G401.6 (cell line): Measurements from ENCODE around the gene ZNF865.
A peak's percentile ranks its signal among the peaks of the same experiment; 100 is the strongest.

ENCODE experiments used
- FAIRE-seq: peaks from 2 replicates; lab custom pipeline; 2012; peaks lifted over from hg19 to GRCh38; lab: Jason Lieb, UNC

ZNF865 gene

DNA sequence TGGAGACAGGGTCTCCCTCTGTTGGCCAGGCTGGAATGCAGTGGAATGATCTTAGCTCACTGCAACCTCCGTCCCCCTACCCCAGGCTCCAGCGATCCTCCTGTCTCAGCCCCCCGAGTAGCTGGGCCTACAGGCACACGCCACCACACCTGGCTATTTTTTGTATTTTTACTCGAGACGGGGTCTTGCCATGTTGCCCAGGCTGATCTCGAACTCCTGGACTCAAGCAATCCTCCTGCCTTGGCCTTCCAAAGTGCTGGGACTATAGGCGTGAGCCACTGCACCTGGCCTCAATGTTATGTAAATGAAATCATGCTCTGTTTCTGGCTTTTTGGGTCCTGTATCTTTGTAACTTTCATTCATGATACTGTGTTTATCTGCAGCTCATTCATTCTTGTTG is 16.7 kb upstream of the ZNF865 start:
- no peak for FAIRE-seq

DNA sequence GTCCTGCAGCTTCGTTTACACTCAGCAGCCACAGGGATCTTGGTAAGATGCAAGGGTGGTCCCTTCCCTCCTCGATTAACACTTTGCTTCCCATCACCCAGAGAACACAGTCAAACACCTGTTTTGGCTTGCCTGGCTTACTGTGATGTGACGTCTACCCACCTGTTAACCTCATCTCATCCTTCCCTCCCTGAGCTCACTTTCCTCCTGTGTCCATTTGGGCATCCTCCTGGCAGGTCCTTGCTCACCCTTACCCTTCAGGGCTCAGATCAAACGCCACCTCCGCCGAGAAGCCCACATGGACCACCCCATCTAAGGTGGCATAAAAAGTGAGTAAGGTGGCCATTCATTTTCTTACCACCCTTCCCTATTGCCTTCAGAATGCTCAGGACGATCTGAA is 15.3 kb upstream of the ZNF865 start:
- FAIRE-seq: no peak

DNA sequence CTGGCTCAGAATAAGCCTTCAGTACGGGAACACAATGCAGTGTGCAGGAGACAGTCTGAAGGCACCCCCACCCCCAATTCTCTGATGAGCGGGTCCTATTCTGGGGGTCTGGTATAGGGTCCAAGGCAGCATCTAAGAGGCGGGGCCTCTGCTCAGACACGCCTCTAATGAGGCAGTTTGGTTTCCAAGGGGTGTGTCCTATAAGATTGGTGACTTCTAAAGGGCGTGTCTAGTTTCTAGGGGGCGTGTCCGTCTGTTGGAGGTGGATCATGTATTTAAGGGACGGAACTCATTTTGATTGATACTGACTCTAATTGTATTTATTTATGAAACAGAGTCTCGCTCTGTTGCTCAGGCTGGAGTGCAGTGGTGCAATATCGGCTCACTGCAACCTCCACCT is 14.8 kb upstream of the ZNF865 start:
- peak; percentile 23 for FAIRE-seq

DNA sequence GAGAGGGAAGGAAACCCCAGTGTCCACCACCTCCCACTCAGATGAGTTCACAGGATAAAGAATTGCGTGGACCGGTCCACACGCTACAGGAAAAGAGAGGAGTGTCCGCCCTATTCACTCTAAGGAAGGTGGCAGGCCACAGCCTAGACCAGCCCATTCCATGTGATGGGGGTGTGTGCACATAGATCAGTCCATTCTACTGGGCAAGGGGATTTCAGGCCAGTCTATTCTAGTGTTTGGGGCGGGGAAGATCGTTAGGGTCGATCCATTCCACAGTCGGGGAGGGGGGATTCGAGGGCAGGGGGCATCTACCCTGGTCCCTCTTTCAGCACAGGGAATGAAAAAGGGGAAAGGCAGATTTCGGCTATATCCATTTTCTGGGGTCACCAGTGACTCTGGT is 13.9 kb upstream of the ZNF865 start:
- no peak for FAIRE-seq

DNA sequence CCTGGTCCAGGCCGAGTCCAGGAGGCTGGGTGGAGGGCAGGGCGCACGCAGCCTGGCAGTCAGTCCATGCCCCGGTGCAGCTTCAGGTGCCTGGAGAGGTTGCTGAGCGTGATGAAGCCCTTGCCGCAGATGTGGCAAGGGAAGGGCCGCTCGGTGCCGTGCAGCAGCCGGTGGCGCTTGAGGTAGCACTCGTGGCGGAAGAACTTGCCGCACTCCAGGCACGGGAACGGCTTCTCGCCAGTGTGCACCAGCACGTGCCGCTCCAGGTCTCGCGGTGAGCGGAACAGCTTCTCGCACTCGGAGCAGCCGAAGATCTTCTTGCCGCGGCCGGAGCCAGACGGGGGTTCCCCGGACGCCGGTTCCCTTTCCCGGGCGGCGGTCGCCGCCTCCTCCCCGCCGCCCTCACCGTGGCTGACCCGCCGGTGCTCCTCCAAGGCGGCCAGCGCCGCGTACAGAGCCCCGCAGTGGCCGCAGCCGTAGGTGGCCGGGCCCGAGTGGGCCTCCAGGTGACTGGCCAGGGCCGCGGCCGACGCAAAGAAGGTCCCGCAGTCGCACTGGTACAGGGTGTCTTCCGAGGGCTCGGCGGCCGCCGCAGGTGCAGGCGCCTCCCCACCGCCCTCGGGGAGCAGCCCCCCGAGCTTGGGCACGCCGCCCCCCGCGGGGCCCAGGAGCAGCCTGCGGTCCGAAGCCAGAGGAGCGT is 12.9 kb upstream of the ZNF865 start:
- FAIRE-seq: no peak

DNA sequence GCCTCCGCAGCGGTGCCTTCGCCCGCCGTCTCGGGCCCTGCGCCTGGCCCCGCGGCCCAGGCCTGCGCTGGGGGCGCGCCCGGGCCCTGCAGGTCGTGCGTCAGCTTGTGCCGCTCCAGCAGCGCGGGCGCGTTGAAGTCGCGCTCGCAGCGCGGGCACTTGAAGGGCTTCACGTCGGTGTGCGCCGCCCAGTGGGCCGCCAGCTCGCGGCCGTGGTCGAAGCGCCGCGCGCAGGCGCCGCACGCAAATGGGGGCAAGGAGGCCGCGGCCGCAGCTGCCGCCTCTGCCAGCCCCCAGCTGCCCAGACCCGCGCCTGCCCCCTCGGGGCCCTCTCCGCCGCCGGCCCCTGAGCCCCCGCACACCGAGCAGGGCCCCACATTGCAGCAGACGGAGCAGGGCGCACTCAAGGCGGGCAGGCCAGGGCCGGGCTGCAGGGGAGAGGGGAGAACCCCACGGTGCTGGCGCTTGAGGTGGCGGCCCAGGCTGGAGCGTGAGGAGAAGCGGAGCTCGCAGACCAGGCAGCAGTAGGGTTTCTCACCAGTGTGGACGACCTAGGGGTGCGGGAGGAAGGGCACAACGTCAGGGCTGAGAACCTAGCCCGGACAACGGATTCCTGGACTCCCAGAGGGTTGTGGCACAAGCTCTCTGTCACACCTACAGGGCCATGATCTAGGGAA is 12.2 kb upstream of the ZNF865 start:
- no peak for FAIRE-seq

DNA sequence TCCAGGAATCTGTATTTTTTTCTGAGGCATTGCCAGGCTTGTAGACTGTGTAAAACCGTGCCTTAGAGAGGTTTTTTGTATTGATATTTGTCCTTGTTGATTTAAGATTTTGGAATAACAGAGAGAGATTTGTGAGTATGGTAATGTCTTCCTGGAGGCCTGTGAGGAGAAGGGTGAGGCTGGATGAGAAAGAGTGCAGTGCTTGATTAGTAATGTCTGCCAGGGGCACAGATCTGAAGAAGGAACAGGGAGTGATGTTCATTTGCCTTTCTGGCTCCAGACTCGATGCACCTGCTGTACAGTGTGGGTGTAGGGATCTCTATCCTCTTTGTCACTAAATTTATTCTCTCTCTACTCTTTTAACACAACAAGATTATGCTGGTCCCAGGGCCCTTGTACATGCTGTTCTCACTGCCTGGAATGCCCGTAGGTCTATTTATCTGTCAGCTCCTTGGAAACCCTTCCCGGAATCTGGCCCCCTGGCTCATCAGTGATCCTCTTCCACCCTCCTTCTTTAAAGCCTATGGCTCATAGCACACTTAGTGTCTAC is 10.4 kb upstream of the ZNF865 start:
- no peak for FAIRE-seq

DNA sequence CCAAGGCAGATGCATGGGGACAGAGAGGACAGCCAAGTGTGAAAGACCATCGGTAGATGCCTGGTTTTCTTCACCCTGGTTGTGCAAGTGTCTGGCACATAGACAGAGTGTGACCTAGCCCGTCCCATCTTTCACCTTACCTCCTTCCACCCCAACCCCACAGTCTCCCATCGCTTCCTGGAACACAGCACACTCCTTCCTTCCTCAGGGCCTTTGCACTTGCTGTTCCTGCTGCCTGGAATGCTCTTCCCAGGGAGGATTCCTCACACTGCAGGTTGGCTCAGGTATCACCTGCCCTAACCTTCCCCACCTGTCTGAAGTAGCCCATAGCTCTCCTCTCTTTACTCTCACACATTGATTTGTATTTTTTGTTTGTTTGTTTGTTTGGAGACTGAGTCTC is 9.1 kb upstream of the ZNF865 start:
- FAIRE-seq: no peak

DNA sequence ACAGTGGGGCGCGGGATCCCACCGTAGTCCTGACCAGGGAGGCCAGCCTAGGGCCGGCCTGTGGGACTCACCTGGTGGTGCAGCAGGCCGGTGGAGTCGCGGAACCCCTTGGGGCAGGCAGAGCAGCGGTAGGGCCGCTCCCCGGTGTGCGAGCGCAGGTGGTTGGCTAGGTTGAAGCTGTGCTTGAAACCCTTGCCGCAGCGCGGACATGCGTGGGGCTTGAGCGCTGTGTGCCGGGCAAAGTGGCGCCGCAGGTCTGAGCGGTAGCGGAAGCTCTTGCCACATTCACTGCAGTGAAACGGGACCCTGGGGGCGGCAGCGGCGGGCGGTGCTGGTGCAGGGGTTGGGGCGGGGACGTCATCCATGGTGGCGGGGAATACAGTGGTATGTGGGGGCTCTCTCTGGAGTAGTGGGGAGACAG is 7.9 kb upstream of the ZNF865 start:
- no peak for FAIRE-seq

DNA sequence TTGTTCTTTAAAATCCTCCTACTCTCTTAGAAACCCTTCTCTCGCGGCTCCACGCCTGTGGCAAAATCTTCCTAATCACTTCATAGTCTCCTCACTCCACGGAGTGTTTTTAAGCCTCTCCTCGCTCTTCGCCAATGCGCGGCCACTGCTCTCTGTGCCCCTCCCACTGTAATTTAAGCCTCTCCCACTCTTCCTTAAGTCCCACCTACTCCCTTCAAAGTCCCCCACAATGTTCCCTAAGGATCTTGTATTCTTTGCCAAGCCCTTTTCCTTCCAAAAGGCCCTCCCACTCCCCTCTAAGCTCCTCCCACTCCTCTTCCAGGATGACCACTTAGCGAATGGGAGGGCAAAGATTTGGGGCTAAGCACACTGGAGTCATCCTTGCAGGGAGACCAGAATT is 7.4 kb upstream of the ZNF865 start:
- FAIRE-seq: no peak

DNA sequence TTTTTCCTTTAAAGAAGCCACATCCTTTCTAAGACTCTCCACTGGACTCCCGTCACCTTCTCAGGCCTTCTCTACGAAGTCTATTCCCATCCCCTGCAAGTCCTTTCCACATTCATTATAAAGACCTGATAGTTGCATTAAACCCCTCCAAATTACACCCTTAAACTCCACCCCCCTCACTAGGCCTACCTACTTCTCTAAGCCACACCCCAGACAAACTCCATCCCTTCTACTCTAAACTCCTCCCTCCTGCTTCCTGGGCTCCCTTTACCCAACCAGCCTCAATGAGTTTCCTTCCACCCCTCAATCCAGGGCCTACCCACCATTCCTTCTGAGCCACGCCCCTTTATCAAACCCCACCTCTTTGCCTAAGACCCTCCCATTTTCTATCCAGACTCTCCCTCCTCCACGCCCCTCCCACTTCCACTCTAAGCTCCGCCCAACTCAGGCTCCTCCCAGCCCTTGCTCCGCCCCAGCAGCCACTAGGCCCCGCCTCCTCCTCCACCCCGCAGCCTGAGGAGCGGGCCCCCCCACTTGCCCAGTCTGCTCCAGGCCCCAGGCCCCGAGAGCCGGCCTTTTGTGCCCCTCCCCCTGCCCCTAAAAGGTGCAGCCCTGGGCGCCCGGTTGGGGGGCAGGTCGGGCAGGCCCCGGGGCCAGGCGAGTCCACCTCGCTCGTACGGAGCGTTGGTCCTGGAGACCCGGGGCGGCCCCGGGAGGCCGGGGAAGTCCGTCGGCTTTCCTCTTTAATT is 6.6 kb upstream of the ZNF865 start:
- FAIRE-seq: peak; percentile 97

DNA sequence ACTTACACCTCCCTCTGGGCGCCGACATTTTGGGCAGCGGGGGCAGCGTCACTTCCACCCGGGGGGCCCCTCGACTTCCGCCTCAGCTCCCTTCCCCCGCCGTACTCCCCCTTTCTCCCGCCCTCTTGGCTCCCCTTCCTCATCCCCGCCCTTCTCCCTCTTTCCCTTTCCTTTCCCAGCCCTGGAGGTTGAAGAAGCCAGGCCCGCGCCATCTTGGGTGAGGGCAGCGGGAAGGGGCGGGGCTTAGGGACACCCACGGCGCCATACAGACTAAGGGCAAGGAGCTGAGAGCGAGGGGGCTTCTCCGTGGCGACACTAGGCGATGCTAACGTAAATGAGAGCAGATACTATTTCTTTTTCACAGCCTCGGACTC is 6.0 kb upstream of the ZNF865 start, which contains the start of gene FIZ1:
Gene FIZ1 (minus strand): TSS at position 50 of the 374 bp plus-strand sequence. CDS start 1,652 bp downstream, outside the sequence.
- peak; percentile 96 for FAIRE-seq

DNA sequence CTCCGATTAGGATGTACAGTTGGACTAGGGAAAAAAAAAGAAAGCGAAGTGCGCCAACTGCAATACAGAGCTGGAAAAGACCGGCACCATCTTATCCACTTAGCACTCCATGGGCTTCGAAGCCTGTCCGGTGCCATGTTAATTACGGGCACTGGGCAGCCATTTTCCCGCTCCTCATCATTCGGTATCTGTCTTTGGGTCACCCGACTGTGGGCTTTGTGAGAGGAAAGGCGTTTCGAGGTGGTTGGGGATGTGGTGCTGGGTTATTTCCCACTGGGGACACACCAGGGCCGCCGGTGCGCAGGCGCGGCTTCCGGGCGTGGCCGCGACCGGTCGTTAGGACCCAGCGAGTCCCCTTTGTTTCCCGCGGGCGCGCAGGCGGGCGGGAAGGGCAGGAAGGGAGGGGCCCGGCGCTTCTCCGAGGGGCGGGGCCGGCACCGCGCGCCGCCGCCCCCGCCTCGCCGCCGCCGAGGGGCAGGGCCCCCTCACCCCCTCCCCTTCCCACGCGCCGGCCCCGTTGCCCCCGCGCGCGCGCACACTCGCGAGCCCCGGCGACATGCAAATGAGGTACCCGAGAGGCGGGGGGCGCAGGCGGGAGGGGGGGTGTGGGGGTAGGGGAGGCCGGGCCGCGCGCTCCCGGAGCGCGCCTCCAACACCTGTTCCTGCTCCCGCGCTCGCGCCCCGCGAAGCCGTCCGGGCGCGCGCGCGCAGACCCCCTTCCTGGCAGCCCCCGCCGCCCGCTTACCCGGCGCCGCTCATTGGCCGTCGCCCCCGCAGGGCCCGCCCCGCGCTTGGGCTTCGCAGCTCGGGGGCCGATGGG is 5.4 kb upstream of the ZNF865 start, which contains the start of gene ZNF524:
Gene ZNF524 (plus strand): TSS at position 447 of the 820 bp plus-strand sequence. CDS start 1,825 bp downstream, outside the sequence.
- FAIRE-seq: no peak

DNA sequence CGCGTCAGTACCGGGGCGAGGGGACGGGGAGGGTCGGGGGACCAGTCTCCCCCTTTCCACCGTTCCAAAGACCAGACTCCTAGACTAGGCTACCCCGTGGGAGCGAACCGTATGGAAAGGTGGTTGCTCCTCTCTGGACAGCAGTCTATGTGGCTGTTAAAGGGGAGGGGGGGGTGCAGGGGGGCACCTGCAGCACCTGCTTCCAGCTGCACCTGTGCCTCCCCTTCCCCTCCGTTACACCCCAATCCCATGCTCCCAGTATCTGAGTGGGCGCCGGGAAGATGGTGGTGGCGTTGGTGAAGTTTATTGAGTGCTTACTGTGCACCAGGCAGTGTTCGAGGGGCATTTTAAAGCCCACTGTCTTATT is 4.8 kb upstream of the ZNF865 start:
- no peak for FAIRE-seq

DNA sequence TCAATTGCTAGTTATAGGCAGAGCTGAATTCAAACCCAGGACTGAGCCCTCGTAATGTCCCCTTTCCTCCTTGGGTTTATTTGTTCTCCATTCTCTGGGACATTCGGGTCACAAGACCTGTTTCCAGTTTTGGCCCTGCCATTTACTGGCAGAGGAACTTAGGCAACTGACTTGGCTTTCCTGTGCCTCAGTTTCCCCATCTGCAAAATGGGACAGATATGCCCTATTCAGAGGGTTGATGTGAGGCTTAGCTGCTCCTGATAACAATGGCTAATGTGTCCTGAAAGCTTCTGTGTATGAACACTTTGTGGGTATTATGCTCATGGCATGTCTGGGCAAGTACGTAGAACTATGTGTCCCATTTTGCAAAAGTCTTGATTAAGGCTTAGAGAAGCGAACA is 4.4 kb upstream of the ZNF865 start:
- FAIRE-seq: no peak

DNA sequence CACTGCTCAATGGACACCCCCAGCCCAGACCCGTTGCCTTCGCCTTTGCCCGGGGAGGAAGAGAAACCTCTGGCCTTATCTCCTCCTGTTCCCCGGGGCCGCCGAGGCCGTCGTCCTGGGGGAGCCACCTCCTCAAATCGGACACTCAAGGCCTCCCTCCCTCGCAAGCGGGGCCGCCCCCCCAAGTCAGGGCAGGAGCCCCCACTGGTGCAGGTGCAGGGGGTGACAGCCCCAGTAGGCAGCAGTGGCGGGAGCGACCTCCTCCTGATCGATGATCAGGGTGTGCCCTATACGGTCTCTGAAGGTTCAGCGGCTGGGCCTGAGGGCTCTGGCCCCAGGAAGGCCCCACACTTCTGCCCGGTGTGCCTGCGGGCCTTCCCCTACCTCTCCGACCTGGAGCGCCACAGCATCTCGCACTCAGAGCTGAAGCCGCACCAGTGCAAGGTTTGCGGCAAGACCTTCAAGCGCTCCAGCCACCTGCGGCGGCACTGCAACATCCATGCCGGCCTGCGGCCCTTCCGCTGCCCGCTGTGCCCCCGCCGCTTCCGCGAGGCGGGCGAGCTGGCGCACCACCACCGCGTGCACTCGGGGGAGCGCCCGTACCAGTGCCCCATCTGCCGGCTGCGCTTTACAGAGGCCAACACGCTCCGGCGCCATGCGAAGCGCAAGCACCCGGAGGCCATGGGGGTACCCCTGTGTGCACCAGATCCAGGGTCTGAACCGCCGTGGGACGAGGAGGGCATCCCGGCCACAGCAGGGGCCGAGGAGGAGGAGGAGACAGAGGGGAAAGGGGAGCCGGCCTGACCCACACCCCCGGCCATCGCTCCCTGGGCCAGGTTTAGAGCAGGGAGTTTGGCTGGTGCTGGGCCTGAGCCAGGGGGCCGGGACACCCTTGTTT is 3.1 kb upstream of the ZNF865 start:
- no peak for FAIRE-seq

DNA sequence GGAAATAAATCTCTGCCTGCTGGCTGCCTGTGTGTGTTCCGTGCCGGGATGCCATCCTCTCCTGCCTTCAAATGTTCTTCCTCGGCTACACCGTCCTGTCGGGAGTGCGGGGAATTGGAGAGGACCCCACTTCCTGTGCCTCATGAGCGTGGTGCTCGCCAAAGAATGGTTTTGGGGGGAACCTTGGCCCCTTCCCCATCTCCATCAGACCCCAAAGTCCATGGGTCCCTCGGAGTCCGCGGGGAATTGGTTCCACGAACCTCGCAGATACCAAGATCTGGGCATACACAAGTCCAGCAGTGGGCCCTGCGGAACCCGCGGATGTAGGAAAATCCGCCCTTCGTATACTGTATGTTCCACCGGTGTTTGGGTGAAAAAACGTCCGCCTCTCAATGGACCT is 2.3 kb upstream of the ZNF865 start:
- no peak for FAIRE-seq

DNA sequence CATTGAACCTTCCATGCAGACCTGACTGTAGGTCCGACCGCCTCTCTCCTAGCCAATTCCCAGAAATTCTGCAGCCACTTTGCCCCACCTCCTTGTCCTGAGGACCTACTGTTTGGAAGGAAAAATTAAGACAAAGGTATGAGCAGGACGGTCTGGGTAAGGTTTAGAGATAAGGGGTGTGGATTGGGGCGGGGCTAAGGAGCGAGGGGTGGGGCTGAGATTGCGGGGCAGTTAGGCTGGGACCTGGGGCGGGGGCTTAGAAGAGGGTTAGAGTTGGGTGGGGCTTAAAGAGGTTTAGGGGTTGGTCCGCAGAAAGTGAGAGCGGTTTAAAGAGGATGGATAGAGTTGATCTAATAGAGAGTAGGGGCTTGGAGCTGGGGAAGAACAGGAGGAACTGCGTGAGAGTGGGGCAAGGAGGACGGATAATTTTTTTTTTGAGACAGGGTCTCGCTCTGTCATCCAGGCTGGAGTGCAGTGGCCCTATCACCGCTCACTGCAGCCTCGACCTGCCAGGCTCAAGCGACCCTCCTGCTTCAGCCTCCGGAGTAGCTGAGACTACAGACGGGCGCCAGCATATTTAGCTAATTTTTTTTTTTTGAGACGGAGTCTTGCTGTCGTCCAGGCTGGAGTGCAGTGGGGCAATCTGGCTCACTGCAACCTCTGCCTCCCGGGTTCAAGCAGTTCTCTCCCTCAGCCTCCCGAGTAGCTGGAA is 1.7 kb upstream of the ZNF865 start:
- FAIRE-seq: no peak

DNA sequence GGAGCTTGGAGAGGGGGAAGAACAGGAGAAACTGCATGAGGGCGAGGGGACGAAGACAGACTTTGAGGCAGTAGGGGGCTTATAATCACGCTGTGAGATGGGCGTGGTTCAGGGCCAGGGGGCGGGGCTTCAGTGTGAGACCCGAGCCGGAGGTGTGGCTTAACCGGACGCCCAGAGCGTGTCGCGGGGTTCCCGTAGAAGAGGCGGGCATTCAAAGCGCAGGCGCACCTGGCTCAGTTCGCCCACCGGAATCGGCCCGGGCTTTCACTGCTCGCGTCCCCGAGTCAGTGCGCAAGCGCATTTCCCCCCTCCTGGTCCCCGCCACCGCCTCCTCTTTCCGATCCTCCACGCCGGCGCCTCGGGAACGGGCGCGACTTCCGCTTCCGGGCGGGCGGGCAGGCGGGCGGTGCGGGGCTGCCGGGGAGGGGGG is 225 bp upstream of the ZNF865 start:
- peak; percentile 96 for FAIRE-seq

DNA sequence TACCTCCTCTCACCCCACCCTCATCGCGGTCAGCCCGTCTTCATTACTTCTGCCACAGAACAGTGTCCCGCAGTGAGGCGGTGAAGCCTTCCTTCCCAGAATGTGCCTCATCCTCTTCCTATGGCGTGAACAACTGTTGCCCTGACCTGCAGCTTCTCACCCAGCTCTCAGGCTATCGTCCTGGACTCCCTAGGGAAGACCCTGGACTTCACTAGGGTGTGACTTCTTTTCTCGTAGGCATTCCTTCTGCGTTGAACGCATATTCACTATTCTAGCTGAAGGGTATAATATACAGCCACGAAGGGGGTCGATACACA is 982 bp downstream of the ZNF865 start:
- FAIRE-seq: no peak

DNA sequence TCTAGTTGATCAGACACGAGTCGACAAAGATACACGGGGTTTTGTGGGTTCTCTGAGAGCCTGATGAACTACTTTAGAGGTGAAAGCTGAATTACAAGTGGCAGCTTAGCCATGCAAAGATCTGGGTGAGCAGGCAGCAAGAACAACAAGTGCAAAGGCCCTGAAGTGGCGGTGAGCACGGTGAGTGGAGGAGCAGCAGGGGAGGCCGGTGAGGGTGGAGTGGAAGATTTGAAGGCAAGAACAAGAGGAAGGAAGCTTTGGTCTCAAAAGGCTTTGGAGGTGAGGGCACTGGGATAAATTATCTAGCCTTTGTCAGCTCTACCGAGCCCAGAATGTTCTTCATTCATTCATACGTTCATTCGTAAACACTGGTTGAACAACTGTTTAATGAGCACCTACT is 1.4 kb downstream of the ZNF865 start:
- no peak for FAIRE-seq
